HepG2 (cell line): ENCODE data around the gene IRF2BPL. TPM values are rescaled to one million over a fixed set of nuclear protein-coding genes. Genes with fewer than 3 reads are reported as not detected.

ENCODE experiments used
- ADNP ChIP-seq: sonication (generic); formaldehyde crosslinking; IDR thresholded peaks from 2 replicates; pipeline ENCODE4 v1.4.0; 2020; ENCODE audit warnings: missing genetic modification reagents
- BCL6 ChIP-seq: IDR thresholded peaks from 2 replicates; pipeline ENCODE4 v1.6.1; 2016; ENCODE audit warnings: missing genetic modification reagents, missing compliant biosample characterization
- CTCF ChIP-seq: sonication (generic); formaldehyde crosslinking; IDR thresholded peaks from 2 replicates; pipeline ENCODE4 v1.5.0; 2020; ENCODE audit warnings: mild to moderate bottlenecking, missing genetic modification reagents, moderate library complexity
- DMAP1 ChIP-seq: IDR thresholded peaks from 2 replicates; pipeline ENCODE4 v1.6.1; 2016
- GATAD1 ChIP-seq: IDR thresholded peaks from 2 replicates; pipeline ENCODE4 v1.6.1; 2016; ENCODE audit warnings: missing genetic modification reagents, missing compliant biosample characterization
- GLMP ChIP-seq: sonication (generic); formaldehyde crosslinking; IDR thresholded peaks from 2 replicates; pipeline ENCODE4 v1.9.0; 2021; ENCODE audit warnings: missing genetic modification reagents, mild to moderate bottlenecking, borderline replicate concordance
- HMGA1 ChIP-seq: sonication (generic); formaldehyde crosslinking; conservative IDR thresholded peaks from 2 replicates; pipeline ENCODE4 v1.4.0; 2020; ENCODE audit warnings: missing genetic modification reagents
- NCOA1 ChIP-seq: sonication (generic); formaldehyde crosslinking; IDR thresholded peaks from 2 replicates; pipeline ENCODE4 v1.9.0; 2021; ENCODE audit warnings: missing genetic modification reagents
- PATZ1 ChIP-seq: sonication (generic); formaldehyde crosslinking; IDR thresholded peaks from 2 replicates; pipeline ENCODE4 v1.4.0; 2020; ENCODE audit warnings: missing genetic modification reagents
- ZBTB40 ChIP-seq, 2 experiments: fragments of 450-650 bp in 1 of 2; sonication (generic) in 1 of 2; formaldehyde crosslinking in 1 of 2; IDR thresholded peaks; 2 replicates each; pipeline versions ENCODE4 v1.6.1 to v1.8.0; 2016 to 2022; ENCODE audit warnings: antibody characterized with exemption in 1 of 2, mild to moderate bottlenecking in 1 of 2, missing genetic modification reagents in 1 of 2
- ZIK1 ChIP-seq: sonication (generic); formaldehyde crosslinking; IDR thresholded peaks from 2 replicates; pipeline ENCODE4 v1.5.0; 2020; ENCODE audit warnings: mild to moderate bottlenecking, low read depth, missing genetic modification reagents, borderline replicate concordance
- ZNF7 ChIP-seq: IDR thresholded peaks from 2 replicates; pipeline ENCODE4 v1.6.1; 2016; ENCODE audit warnings: missing biosample characterization, missing genetic modification reagents
- ZNF777 ChIP-seq: sonication (generic); formaldehyde crosslinking; IDR thresholded peaks from 2 replicates; pipeline ENCODE4 v1.4.0; 2020; ENCODE audit warnings: missing genetic modification reagents
- polyA plus RNA-seq, 8 experiments: library from polyadenylated mRNA; depleted of rRNA in 3 of 8; stranded (reverse) in 7 of 8; unstranded in 1 of 8; fragments of >200 nt; fragmentation: Illumina TruSeq in 4 of 8; extraction: Trizol in 4 of 8; gene quantifications; 2 replicates each; pipeline versions ENCODE4 v1.2.1 to v1.2.3, GENCODE V29; 2011 to 2016; ENCODE audit warnings: low read depth in 4 of 8, missing spikeins in 1 of 8, mixed read lengths in 1 of 8; ENCODE audit not compliant: insufficient read depth in 1 of 8
- total RNA-seq, 5 experiments: library from RNA; depleted of rRNA; stranded (reverse); fragments of >200 nt; fragmentation: Illumina TruSeq; extraction: Trizol; gene quantifications; 2 replicates each; pipeline ENCODE4 v1.2.3, GENCODE V29; 2016; ENCODE audit warnings: low read depth in 1 of 5

IRF2BPL gene
- total and polyA plus RNA-seq, 2 of the 13 experiments (the other 11 are each of a cell fraction or from before 2014, with no cell fraction given) = 6.6 to 8.4 TPM

GRCh38 chr14:77023001-77023996 lies 5.2 kb downstream of the IRF2BPL start (continued):
- TF ChIP-seq ZBTB40 (IDR thresholded peaks at IDR 0.05) = no peak
- TF ChIP-seq ZBTB40 (CRISPR knock-in tag; IDR thresholded peaks at IDR 0.05) = peak; percentile 35; the same call in 1 of the 2 replicates
- TF ChIP-seq BCL6 (CRISPR knock-in tag) = peak; percentile 88
- 0 out of 2 replicates have a peak, but pooled peaks have one; percentile 36 for TF ChIP-seq ZNF777 (CRISPR knock-in tag)
- TF ChIP-seq GATAD1 (CRISPR knock-in tag) = peak; percentile 73
- TF ChIP-seq ZNF7 (CRISPR knock-in tag) = no peak
- TF ChIP-seq CTCF = peak; percentile 54
- TF ChIP-seq PATZ1 (CRISPR knock-in tag) = peak; percentile 79
- no peak for TF ChIP-seq HMGA1
- no peak for TF ChIP-seq GLMP (CRISPR knock-in tag)
- peak; percentile 64 for TF ChIP-seq DMAP1 (CRISPR knock-in tag)
- no peak for TF ChIP-seq NCOA1 (CRISPR knock-in tag)
- TF ChIP-seq ZIK1 (CRISPR knock-in tag) = no peak
- no peak for TF ChIP-seq ADNP
